Ecto neural progenitor cell (in vitro differentiated cells): ENCODE results near the gene FANK1.

Experiments used
- DNase-seq: peaks from one replicate; pipeline ENCODE4 v3.0.0-alpha.2; 2018; ENCODE audit warnings: low spot score

FANK1 gene

DNA sequence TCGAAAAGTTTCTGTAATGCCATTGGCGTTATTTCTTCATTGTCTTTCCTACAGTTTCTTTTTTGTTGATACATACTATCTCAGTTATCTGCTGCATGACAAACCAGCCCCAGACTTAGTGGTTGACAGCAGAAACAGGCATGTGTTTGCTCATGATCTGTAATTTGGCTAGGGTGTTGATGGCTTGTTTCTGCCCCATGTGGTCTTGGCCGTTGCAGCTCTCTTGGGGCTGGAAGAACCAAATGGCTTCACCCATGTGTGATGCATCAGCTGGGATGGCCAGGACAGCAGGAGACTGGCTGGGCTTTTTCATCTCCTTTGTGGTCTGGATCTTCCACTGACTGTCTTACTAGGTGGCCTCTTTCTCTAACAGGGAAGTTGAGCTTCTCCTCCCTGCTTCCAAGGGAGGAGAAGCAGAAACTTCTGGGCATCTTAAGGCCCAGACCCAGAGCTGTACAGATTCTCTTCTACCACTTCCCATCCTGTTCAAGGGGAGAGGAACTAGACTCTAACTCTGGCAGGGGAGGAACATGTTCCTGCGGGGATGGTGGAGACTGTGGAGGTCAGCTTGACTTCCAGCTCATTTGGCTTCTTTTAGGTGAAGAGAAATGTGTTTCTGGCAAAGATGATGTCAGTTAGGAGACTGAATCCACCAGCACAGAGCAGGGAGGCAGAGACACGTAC is 89.3 kb downstream of the FANK1 start:
- DNase-seq: no peak

DNA sequence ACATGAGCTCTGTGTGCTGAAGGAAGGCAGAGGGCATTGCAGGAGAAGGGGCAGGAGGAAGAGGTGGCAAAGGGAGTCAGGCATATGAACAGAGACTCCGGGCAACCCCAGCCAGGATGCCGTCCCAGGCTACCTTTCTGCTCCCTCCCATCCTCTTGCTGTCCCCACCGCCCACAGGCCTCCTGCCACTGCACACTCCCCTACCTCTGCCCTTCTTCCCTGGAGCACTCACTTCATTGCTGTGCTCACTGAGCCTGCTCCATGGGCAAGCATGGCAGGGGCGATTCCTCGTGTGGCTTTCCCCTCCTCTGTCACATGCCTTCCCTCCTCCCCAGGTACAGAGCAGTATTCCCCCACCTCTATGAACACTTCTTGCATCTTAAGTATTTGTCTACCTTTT is 93.4 kb downstream of the FANK1 start:
- no peak for DNase-seq

DNA sequence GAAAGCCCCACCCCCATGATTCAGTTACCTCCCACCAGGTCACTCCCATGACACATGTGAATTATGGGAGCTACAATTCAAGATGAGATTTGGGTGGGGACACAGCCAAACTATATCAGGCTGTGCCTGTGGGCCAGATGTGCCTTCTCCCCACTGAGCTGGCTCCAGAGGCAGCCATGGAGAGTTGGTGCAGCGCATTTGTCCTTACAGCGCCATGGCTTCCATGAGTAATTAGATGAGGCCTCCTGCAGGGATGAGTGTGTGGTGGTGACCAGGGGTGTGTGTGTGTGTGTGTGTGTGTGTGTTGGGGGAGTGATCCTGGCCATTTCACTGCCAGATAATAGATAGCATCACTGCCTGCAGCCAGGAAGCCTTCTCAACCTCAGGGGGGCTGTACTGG is 94.6 kb downstream of the FANK1 start:
- no peak for DNase-seq

DNA sequence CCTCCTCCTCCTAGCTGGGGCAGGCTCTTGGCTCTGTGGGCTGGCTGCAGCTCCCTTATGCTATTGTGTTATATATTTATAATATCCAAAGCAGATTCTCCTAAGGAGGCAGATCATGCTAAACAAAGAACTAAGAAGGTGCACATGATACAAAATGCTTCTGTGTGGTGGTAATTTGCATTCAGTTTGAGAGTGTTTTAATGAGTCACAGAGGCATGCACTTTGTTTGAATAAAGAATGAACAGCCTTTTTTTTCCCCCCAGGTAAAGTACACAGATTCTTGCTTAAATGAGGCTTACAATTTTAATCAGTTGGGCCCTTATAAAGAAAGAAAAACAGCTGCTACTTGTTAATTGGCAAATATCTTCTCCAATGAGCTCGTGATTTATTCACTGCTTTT is 95.0 kb downstream of the FANK1 start:
- DNase-seq: no peak

DNA sequence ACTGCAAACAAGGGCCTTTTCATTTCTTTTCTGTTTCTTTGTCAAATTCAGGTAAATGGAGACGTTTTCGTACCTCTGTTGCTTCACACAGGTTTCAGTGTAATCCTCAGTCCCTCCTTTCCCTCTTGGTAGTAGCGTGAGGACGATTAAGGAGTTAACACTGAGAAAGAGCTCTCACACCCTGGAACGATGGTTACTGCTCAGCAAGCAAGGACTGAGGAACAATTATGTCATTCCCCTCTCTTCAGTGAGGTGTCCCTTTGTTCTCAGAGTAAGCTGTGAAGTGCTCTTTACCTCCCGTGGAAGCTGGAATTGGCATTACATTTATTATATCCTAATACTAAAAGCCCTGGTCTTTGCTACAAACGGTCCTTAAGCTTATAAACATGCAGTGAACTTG is 95.9 kb downstream of the FANK1 start:
- DNase-seq: no peak

DNA sequence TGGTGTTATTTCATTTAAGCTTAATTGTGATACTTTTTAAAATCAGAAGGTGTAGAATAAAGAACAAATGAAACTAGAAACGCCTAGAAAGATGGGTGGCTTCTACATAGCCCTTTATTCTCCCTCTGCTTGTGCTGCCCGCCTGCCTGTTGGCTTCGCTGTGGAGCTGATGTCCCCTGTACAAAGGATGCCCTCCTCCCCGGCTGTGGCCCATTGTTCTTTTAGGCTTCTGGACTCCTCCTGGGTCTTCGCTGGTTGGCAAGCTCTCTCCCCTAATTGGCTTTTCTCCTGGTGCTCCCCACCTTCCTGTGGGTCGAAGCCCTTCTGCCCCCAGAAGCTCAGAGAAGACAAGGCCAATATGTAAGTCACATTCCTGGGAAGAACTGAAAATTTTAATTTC is 98.2 kb downstream of the FANK1 start:
- DNase-seq: no peak

DNA sequence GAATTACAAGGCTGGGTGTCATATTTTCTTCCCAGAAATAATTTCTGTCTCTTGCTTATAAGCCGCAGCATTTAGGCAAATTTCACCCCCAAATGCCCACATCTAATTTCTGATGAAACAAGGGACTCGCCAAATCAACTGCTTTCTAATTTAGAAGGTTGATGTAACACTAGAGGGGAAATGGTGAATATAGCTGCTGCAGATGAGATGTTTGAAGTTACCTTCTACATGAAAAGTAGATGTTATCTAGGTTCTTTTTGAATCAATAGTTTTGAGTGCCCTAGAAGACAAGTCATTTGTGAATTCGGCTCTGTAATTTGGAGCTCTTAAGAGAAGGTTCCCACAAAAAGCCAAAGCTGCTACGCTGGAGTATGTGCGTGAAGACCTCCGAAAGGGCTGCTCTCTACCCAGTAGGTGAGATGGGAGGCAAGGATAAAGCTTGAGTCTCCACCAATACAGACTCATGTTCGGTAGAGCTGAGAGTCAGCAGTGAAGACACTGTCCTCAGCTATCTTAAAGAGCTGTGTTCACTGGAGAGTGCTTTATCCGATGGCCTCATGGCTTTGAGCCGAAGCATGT is 99.5 kb downstream of the FANK1 start:
- DNase-seq: no peak

DNA sequence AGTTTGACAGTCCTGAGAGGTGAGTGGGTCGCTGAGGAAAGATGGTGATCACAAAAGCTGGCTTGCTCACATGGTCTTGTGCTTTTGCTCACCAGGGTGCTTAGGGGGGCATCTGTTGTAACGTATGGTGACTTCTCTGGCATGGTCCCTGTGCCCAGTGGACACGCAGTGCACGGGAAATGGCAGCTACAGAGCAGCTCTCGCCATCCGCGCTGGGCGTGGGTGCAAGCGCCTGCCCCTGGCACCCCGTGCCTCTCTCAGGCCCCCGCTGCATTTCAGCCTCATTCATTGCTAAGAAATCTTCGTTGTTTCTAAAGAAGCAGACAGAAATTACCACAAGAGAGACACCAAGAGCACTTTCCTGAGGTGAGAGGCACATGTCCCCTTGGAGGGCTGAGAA is 101.2 kb downstream of the FANK1 start:
- no peak for DNase-seq

DNA sequence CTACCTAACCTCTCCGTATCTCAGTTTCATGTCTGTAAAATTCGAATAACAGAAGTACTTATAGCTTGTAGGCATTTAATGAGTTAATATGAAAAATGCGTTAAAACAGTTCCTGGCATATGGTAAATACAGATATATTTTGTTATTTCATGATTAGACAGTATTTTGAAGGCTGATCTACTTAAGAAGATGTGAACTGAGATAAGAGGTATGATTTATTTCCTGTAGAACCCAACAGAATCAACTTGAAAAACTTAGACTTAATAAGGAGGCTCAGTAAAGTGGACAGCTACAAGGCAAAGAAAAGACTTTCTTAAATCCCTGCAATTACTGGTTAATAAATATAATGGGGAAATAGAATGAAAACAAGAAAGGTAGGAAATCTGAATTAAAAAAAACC is 103.3 kb downstream of the FANK1 start:
- no peak for DNase-seq

DNA sequence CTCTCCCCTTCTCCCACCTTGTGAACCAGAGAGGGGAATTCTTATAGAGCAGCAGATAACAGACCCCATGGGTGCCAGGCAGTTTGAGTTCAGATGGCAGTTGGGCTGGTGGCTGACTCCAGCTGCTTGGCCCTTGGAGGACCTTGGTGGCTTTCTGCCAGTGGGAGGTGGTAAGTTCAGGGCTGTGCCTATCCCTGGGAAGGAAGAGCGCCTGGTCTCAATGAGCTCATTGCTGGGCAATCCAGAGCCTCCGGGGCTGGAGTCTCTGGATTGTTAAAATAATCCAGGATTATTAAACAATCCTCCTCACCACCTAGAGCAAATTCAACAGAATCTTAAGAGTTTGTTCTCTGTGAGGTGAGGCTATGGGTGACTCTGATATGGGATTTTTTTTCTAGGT is 105.2 kb downstream of the FANK1 start:
- DNase-seq: no peak

DNA sequence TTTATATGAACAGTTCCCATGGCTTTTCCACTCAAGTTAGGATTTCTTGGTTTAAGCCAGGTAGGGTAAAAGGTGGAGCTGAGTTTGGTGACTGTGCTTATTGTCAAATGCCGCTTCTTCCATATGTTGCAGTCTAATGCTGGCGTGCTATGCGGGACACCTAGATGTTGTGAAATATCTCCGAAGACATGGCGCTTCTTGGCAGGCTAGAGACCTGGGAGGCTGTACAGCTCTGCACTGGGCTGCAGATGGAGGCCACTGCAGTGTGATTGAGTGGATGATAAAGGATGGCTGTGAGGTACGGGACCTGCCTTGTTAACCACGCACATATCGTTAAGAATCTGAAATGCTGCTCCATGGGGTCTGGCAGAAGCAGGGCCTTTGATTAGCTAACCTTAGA is 108.4 kb downstream of the FANK1 start:
- no peak for DNase-seq

DNA sequence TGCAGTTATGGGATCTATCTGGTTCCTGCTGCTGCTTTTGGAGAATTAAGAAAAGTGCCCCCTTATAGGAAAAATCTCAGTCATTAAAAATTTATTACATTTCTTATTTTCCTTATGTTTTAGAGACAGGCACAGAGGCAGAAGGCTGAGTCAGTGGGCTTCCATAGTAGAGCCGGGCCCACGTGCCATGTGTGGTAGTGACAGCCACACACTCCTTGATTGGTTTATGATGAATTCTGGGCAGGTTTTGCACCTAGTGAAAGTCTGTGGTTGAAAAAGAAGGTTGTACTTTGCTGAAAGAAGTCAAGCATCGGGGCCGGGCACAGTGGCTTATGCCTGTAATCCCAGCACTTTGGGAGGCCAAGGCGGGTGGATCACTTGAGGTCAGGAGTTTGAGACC is 109.9 kb downstream of the FANK1 start:
- DNase-seq: no peak

DNA sequence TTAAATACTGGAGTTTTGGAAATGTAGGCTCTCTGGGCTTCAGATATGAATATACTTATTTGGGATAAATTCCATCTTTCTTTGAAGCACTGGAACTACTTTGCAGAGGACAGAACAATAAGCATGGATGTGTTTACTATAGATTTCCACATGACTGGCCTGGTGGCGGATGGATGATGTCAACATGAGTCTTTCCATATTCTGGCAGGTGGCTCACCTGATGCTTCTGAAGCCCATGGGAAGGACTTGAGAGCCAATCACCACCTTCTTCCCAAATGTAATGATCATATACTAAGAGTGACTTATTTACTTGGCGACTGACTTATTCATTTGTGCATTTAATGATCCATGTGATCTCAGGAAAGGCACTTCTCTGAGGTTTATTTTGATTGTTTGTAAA is 110.5 kb downstream of the FANK1 start:
- DNase-seq: no peak

DNA sequence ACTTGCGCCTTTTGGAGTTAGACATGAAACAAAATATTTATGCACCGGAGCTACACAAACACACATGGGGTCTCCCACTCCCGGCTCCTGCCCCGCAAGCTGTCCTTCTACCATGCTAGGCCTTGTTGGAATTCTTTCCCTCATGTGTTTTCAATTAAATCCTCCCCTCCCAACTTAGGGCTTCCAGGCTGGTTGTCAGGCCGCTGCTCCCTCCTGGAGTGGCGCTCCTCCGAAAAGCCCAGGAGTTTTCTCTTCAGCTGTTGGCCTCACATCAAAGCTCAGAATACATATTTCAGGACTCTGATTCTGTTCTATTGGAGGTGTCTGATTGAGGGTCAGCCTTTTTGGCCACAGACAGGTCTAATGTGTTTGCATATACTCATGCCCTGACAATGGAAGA is 113.3 kb downstream of the FANK1 start:
- no peak for DNase-seq

DNA sequence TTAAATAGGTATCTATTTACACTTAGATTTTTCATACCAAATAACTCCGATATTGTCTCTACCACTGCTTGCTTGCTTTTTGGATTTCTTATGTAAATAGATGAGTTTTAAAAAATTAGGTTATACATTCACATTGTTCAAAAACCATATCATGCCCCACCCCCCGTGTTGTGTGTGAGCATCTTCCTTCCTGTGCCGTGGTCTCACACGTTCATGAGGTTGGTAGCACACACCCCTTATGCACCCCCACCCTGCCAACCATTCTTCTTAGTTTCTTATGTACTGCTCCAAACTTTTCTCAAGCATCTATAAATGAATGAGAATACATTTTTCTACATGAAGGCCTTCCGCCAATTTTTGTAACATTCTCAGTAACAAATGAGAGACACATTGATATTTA is 115.6 kb downstream of the FANK1 start:
- no peak for DNase-seq

DNA sequence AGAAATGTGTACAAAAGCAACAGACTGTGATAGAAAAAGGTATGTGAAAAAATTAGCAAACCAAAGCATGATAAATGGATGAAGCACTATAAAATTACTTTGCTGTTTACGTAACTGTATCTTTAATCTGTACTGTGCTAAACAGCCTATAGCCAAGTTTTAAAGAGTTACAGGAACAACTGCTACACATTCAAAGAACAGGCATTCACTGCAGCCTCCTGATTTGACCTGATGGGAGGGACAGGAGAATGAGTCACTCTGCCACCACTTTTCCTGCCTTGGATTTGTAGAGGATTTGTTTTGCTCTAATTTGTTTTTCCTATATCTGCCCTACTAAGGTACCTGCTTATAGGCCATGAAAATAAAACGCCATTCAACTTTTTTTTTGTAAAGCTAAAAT is 116.1 kb downstream of the FANK1 start:
- DNase-seq: no peak

DNA sequence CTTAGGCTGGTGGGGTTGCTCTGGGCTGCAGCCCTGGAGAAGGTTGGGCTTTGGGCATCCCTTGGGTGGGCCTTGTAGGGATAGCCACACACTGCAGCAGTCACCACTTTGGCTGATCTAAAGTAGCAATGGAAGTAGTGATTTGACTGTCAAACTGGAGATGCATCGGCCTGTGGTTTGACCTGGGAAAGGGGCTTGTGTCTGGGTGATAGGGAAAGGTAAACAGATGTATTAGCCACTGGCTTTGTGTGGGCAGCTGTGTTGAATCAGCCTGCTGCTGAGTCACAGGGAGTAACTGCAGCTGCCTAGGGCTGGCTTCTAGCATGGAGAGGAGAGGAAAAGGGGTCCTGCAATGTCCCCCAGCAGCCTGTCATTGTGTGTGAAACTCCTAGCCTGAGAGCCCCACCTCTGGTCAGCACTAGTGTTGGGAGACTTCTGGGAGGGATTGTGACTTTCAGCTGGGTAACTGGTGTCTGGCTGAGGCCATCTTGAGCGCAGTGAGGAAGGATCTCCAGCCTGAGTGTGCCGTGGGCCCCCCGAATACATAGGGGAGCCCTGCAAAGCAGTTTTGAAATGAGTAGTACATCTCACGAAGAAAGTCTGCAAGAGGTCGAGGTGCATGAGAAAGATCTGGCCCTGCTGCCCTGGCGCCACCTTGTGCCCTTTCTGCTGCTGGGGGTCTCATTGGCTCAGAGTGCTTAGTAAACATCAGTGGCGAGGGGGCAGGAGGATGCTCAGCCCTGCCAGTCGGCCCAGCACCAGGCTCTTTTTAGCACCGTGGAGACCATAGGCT is 117.3 kb downstream of the FANK1 start:
- DNase-seq: no peak

DNA sequence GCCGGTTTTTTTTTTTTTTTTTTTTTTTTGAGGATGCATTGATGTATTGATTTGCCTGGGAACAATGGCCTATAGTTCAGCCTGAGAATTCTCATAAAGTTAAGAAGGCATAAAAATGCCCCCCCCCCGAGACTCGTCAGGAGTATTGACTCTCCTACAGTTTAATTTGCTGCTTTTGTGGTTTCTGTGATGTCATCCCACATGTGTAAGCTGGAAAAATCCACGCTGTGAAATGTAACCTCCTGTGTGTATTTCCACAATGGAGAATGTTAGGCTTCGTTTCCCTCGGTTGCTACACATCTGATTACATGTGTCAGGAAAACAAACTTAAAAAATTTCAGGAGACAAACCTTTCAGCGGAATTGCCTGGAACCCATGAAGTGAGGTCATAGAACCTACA is 117.9 kb downstream of the FANK1 start:
- no peak for DNase-seq

DNA sequence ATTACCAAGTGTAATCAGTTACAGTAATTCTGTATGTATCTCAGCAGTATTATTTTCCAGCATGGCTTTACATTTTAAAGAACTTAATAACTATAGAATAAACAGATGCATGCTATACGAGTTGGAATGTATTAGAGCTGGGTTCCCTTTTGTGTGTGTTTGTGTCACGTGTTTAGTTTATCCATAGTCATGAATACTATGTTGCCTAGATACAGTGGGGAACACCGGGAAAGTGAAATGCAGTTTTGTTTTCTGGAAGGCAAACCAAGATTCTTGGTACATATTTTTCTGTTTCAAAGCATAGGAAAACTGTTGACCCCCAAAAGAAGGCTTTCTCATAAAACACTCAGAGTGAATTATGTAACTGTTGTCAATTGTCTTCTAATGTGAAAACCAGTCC is 119.0 kb downstream of the FANK1 start:
- DNase-seq: no peak

DNA sequence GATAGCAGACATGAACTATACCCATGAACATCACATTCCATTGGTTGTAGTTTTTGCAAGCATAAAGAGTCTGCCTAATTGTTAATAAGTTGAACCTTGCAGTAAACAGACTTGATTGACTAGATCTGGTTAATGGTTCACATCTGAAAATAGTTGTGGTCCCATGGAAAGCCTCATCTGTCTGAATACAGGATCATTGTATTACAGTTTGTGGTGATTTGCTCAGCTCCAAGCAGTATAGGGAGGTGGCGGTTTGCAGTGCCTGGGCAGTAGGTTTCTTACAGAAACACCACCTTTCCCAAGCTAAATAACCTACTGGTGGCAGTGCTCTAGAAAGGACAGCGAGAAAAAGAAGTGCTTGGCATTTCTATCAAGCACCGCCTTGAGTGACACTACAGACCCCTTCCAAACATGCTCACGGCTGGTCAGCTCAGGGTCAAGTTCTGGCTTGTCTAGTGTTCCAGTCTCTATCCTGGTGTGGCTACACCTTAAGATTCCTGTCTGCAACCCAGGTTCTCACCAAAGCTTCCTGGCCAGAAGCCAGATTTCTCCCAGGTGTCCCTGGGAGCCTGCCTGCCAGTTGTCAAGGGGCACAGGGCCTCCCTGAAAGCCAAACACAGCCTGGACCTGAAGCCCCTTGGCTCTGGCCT is 119.9 kb downstream of the FANK1 start:
- DNase-seq: no peak

DNA sequence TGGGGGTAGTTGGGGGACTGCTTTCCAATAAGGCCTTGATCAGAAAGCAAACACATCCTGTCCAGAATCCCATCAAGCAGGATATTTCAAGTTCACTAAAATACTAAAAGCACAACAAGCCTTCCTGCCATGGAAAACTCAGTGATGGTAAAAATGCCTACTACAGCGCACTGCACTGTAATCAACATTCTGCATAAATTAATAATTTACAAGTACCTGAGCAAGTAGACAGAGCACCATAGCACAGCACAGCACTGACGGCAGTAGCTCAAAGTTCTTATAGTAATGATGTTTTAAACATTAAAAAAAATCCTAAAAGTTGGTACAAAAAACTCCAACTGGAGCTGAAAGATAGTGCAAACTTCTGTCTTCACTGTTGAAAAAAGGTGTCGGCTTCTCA is 120.5 kb downstream of the FANK1 start:
- DNase-seq: no peak

DNA sequence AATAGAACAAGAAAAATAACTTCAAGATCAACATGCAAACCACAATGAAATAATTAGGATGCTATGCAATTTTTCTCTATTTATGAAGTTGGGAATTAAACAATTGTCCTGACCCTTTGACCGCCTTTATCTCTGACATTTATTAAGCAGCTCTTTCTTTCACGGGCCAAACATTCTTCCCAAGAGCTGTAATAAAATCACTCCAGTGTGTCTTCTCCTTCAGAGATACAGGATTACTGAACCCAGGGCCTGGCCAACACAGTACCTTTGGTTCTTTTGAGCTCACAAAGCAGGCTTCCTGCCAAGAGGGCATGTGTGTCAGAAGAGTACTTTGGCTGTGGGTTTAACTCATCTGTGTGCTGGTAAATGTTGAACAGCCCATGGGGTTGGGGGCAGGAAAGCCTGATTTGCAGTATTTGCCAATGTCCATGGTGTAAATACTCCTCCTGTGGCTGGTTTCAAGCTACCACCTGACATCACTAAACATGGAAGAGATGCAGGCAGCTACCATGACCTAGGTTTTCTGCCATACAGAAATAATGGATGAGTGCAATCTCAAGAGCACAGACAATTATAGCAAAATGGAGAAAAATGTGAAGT is 121.7 kb downstream of the FANK1 start:
- DNase-seq: no peak
